K562 (cell line): ENCODE data around the gene TAS1R3. TPM values are rescaled to one million over a fixed set of nuclear protein-coding genes. Genes with fewer than 3 reads are reported as not detected.

ENCODE experiments used
- ATAC-seq: fragments of 200-7000 bp; cut with Tn5 transposase; 3 replicates; pipeline ENCODE4 v1.9.1; 2020; ENCODE audit warnings: moderate library complexity
- BruUV-seq: library from RNA; stranded (reverse); fragments of 400-500 nt; replicated peaks from 2 replicates; lab custom pipeline; 2021; lab: Mats Ljungman, UMichigan
- CTCF ChIA-PET: fragments of 300-600 bp; formaldehyde crosslinking; extraction: SDS; loops from one replicate; lab custom pipeline; 2021; ENCODE audit warnings: low intra/inter-chr PET ratio; lab: Yijun Ruan, JAX
- POLR2A ChIA-PET: fragments of 300-600, 350-650 bp; sonication (Branson Sonifier 250); formaldehyde crosslinking; extraction: SDS; loops from one replicate; lab custom pipeline; 2021; ENCODE audit warnings: antibody characterized with exemption, inconsistent platforms; lab: Yijun Ruan, JAX
- DNase-seq, 4 experiments: peaks; one replicate each; pipeline versions ENCODE4 v3.0.0 to v3.0.0-alpha.2; 2011 to 2018; ENCODE audit warnings: low spot score in 3 of 4, mixed read lengths in 3 of 4; ENCODE audit errors: extremely low read depth in 1 of 4
- FAIRE-seq: peaks from 2 replicates; lab custom pipeline; 2011; peaks lifted over from hg19 to GRCh38; lab: Jason Lieb, UNC
- H2AFZ ChIP-seq: 2 replicates; pipeline ENCODE4 v1.6.0; 2011; ENCODE audit warnings: low read depth, low read length, control low read depth, inconsistent platforms
- H3K27ac ChIP-seq: fragments of 200-600 bp; 3 replicates; pipeline ENCODE4 v1.8.0; 2011; ENCODE audit warnings: low read depth, mild to moderate bottlenecking, control low read depth, inconsistent platforms, low read length, moderate library complexity, mixed read lengths; ENCODE audit errors: extremely low read depth
- H3K27me3 ChIP-seq, 2 experiments: fragments of 300-600 bp in 1 of 2; 2 replicates in 1 of 2; 3 replicates in 1 of 2; pipeline versions ENCODE4 v1.6.0 to v1.8.0; 2011; ENCODE audit warnings: inconsistent platforms in 2 of 2, low read length in 2 of 2, mild to moderate bottlenecking in 1 of 2, mixed read lengths in 1 of 2, moderate library complexity in 1 of 2; ENCODE audit not compliant: control insufficient read depth in 2 of 2, insufficient read depth in 2 of 2
- H3K36me3 ChIP-seq: fragments of 300-600 bp; 3 replicates; pipeline ENCODE4 v1.8.0; 2011; ENCODE audit warnings: mild to moderate bottlenecking, low read length, inconsistent platforms; ENCODE audit not compliant: control insufficient read depth, insufficient read depth
- H3K4me1 ChIP-seq, 2 experiments: fragments of 200-600 bp in 1 of 2; replicated peaks in 1 of 2; 2 replicates in 1 of 2; 3 replicates in 1 of 2; pipeline versions ENCODE4 v1.5.1 to v1.8.0; 2011; ENCODE audit warnings: inconsistent platforms in 2 of 2, low read length in 2 of 2, mild to moderate bottlenecking in 1 of 2, mixed read lengths in 1 of 2, moderate library complexity in 1 of 2; ENCODE audit not compliant: control insufficient read depth in 2 of 2, insufficient read depth in 2 of 2
- H3K4me2 ChIP-seq: 2 replicates; pipeline ENCODE4 v1.6.1; 2011; ENCODE audit warnings: low read length, control low read depth, inconsistent platforms, mixed read lengths; ENCODE audit not compliant: insufficient read depth
- H3K4me3 ChIP-seq: fragments of 200-600 bp; sonication (generic), shearing (Covaris generic); 2 replicates; pipeline ENCODE4 v1.5.1; 2016; ENCODE audit warnings: control low read depth, inconsistent platforms
- H3K79me2 ChIP-seq: fragments of 200-600 bp; 3 replicates; pipeline ENCODE4 v1.8.0; 2011; ENCODE audit warnings: low read length, inconsistent platforms; ENCODE audit not compliant: control insufficient read depth, insufficient read depth
- H3K9ac ChIP-seq, 2 experiments: 2 replicates each; pipeline versions ENCODE4 v1.6.0 to v1.6.1; 2011; ENCODE audit warnings: low read depth in 2 of 2, low read length in 2 of 2, control low read depth in 1 of 2, inconsistent platforms in 1 of 2, mild to moderate bottlenecking in 1 of 2, mixed read lengths in 1 of 2; ENCODE audit not compliant: insufficient read depth in 1 of 2
- H3K9me1 ChIP-seq: one replicate; pipeline ENCODE4 v1.6.0; 2011; ENCODE audit warnings: inconsistent platforms, mild to moderate bottlenecking, low read length, moderate library complexity; ENCODE audit not compliant: control insufficient read depth, insufficient read depth
- H3K9me3 ChIP-seq: replicated peaks from 2 replicates; pipeline ENCODE4 v1.5.1; 2011; ENCODE audit warnings: low read depth, low read length, inconsistent platforms; ENCODE audit not compliant: control insufficient read depth, insufficient read depth
- H4K20me1 ChIP-seq: replicated peaks from 2 replicates; pipeline ENCODE4 v1.6.1; 2011; ENCODE audit warnings: low read length, inconsistent platforms, mixed read lengths; ENCODE audit not compliant: control insufficient read depth, insufficient read depth
- ARHGAP35 ChIP-seq: fragments of 450-650 bp; IDR thresholded peaks from 2 replicates; pipeline ENCODE4 v1.6.1; 2018; ENCODE audit not compliant: partially characterized antibody
- ATF1 ChIP-seq, 2 experiments: fragments of 450-650 bp in 1 of 2; IDR thresholded peaks; 2 replicates each; pipeline ENCODE4 v1.6.1; 2016; ENCODE audit warnings: missing compliant biosample characterization in 1 of 2, missing genetic modification characterization in 1 of 2
- HDGF ChIP-seq: fragments of 450-650 bp; IDR thresholded peaks from 2 replicates; pipeline ENCODE4 v1.6.1; 2016
- PHF20 ChIP-seq: fragments of 450-650 bp; IDR thresholded peaks from 2 replicates; pipeline ENCODE4 v1.6.1; 2018; ENCODE audit not compliant: partially characterized antibody
- TSC22D4 ChIP-seq: fragments of 450-650 bp; IDR thresholded peaks from 2 replicates; pipeline ENCODE4 v1.6.1; 2016; ENCODE audit warnings: missing genetic modification characterization, missing biosample characterization, control low read depth
- WGBS: fragments of 100-300 bp; shearing (Covaris generic); methylation state at CpG from one replicate; pipeline ENCODE4 v1.1.6; 2016; ENCODE audit warnings: low coverage, mixed read lengths; ENCODE audit not compliant: insufficient coverage; ENCODE audit errors: missing lambda C conversion rate; 5-methylcytosine and 5-hydroxymethylcytosine counted together
- in situ Hi-C: fragments of 300-500 bp; cut with MboI; formaldehyde crosslinking; loops from 4 replicates; pipeline ENCODE4 v1.15.0; 2018; ENCODE audit warnings: inconsistent platforms, mixed read lengths
- intact Hi-C: fragments of 100-400 bp; cut with micrococcal nuclease; formaldehyde crosslinking; loops from 2 replicates; pipeline ENCODE4 v1.14.2; 2022
- polyA plus RNA-seq, 8 experiments: library from polyadenylated mRNA; depleted of rRNA in 4 of 8; stranded (reverse) in 5 of 8; unstranded in 3 of 8; fragments of >200 nt; fragmentation: Nextera tagmentation in 2 of 8; fragmentation: Illumina TruSeq in 1 of 8; extraction: Ambion mirVana in 2 of 8; extraction: Trizol in 1 of 8; gene quantifications; 2 replicates each; pipeline versions ENCODE4 v1.2.1 to v1.2.3, GENCODE V29; 2011 to 2014; ENCODE audit warnings: inconsistent platforms in 1 of 8, missing spikeins in 1 of 8
- total RNA-seq, 7 experiments: library from RNA; depleted of rRNA in 6 of 7; stranded (reverse); fragments of >200 nt in 6 of 7; fragmentation: Illumina TruSeq in 2 of 7; extraction: Trizol in 2 of 7; gene quantifications; 2 replicates each; pipeline versions ENCODE4 v1.2.1 to v1.2.3, GENCODE V29; 2011 to 2021; ENCODE audit warnings: low replicate concordance in 1 of 7

Gene TAS1R3
- total and polyA plus RNA-seq, 9 of the 15 experiments (the other 6 are each of a cell fraction or from before 2014, with no cell fraction given): 0.07 to 0.13 TPM; not detected in 7

- BruUV-seq: no TSS peak
- TF ChIP-seq ARHGAP35 (peak; percentile 23), ATF1 (CRISPR knock-in tag; IDR thresholded peaks at IDR 0.05) (no peak), ATF1 (tag; IDR thresholded peaks at IDR 0.05) (no peak), HDGF (0 out of 2 replicates have a peak, but pooled peaks have one; percentile 42), TSC22D4 (peak; percentile 89; the same call in 1 of the 2 replicates), PHF20 (peak; percentile 74)
- Histone ChIP-seq H3K4me2 (no peak overlapping the region), H3K36me3 (no peaks in the 10 kb centered on the region), H4K20me1 (no peaks in the 10 kb centered on the region), H3K27me3 (no peaks in the 10 kb centered on the region; a peak in 1 of 5 replicates), H3K9ac (no peak overlapping the region; a peak in 1 of 4 replicates), H3K4me1 (peaks cover 19 to 64% of the 10 kb centered on the region in 2 experiments), H3K9me1 (no peaks in the 10 kb centered on the region), H3K27ac (no peak overlapping the region; the same call in 2 of the 3 replicates), H2AFZ (no peak overlapping the region), H3K4me3 (no peak overlapping the region), H3K79me2 (peaks cover 10% of the 10 kb centered on the region; the same call in 2 of the 3 replicates), H3K9me3 (0 out of 2 replicates have a peak, but pooled peaks cover 2% of the 10 kb centered on the region)
- intact Hi-C loops (no loop called here), in situ Hi-C loops (loop anchor here (10.0 kb wide), 1 partner anchor 554 kb away; the partner anchor contains the start of genes CALML6 and TMEM52)
- DNase-seq (no peak), ATAC-seq (no peak), FAIRE-seq (peak; percentile 69)
- WGBS: 70% methylated on average over 20 of the region's 20 CpGs
- POLR2A ChIA-PET: no interaction called here
- CTCF ChIA-PET: no interaction called here
Observed at GRCh38 chr1:1360506-1361169, 29.6 kb downstream of the TAS1R3 start.
